Psoas muscle (tissue), 8 donors: Measurements from ENCODE around the gene BCS1L. TPM values are rescaled to one million over a fixed set of nuclear protein-coding genes. Genes with fewer than 3 reads are reported as not detected.

Source experiments
- ATAC-seq, 4 donors: fragments of 200-7000 bp; cut with Tn5 transposase; one replicate each; pipeline ENCODE4 v1.9.1; 2020; ENCODE audit warnings: moderate library complexity in 3 of 4, mild to moderate bottlenecking in 2 of 4
- DNase-seq, 2 donors: peaks; one replicate each; pipeline ENCODE4 v3.0.0-alpha.2; 2020
- H3K27ac ChIP-seq: fragments of 200-600 bp; one replicate; pipeline ENCODE4 v1.8.0; 2022
- H3K27me3 ChIP-seq, 3 donors: fragments of 200-600 bp in 1 of 3; one replicate each; pipeline versions ENCODE4 v1.6.1 to v1.8.0; 2013 to 2022; ENCODE audit warnings: low read length in 2 of 3, mild to moderate bottlenecking in 2 of 3, moderate library complexity in 1 of 3; ENCODE audit not compliant: insufficient read depth in 3 of 3
- H3K36me3 ChIP-seq, 2 donors: fragments of 200-600 bp in 1 of 2; one replicate each; pipeline versions ENCODE4 v1.6.1 to v1.8.0; 2013 to 2022; ENCODE audit warnings: low read depth in 1 of 2, mild to moderate bottlenecking in 1 of 2, moderate library complexity in 1 of 2; ENCODE audit not compliant: insufficient read depth in 1 of 2
- H3K4me1 ChIP-seq: fragments of 200-600 bp; one replicate; pipeline ENCODE4 v1.8.0; 2022
- H3K4me3 ChIP-seq: fragments of 200-600 bp; one replicate; pipeline ENCODE4 v1.8.0; 2022; ENCODE audit warnings: mild to moderate bottlenecking
- H3K9me3 ChIP-seq: fragments of 200-600 bp; one replicate; pipeline ENCODE4 v1.8.0; 2022
- CTCF ChIP-seq: fragments of 200-600 bp; IDR thresholded peaks from one replicate; pipeline ENCODE4 v1.8.0; 2022; ENCODE audit warnings: antibody characterized with exemption
- WGBS, 3 donors: extraction: QIAGEN DNeasy Blood & Tissue Kit; methylation state at CpG; one replicate each; pipeline versions ENCODE4 v1.1.6 to v1.1.7; 2013; 5-methylcytosine and 5-hydroxymethylcytosine counted together
- intact Hi-C, 2 donors: fragments of 100-400 bp; cut with DNase I; formaldehyde crosslinking; loops; one replicate each; pipeline versions ENCODE4 v1.11.0 to v1.14.2; 2022
- polyA plus RNA-seq, 3 donors: library from polyadenylated mRNA; stranded (reverse); fragments of 200-250 nt; gene quantifications; one replicate each; pipeline ENCODE4 v1.2.3, GENCODE V29; 2013
- total RNA-seq, 4 donors: library from RNA; stranded (reverse); fragmentation: NEBNext Ultra II Directional in 2 of 4; extraction: Animal tissue kit (Norgen Biotek cat#: 25700) in 2 of 4; gene quantifications; one replicate each; pipeline versions ENCODE4 v1.2.1 to v1.2.4, GENCODE V29; 2021 to 2023
- donor health status: healthy with polysubstance abuse.
- donor health status: DM: no; HTN: no; CAD: no; lungs with moderate emphysema.
- donor health status: Bipolar disorder and iron deficiency.
- donor health status: healthy.
- donor health status: DM: yes; HTN: yes; CAD: no.
- donor health status: DM: no; HTN: no; CAD: no.
- donor health status: DM: no; HTN: no; CAD: no.
- donor health status: DM: yes; HTN: yes; CAD: no.

The BCS1L gene
- total and polyA plus RNA-seq, 7 donors: 13.1 to 50.1 (median 27.1) TPM

GRCh38 chr2:218710687-218711549, 51.4 kb downstream of the BCS1L start, which contains the start of gene TTLL4:
TTLL4 (plus strand) TSS chr2:218710835; CDS start chr2:218737677, 26,842 bp downstream.
- TF ChIP-seq CTCF: peak; percentile 86
- ATAC-seq: peak; percentile 99 to 100 (median 99)
- Histone ChIP-seq H3K4me1 (peaks cover 9% of the 10 kb centered on the region), H3K4me3 (peak within 1 kb of the TSS; percentile 91), H3K27ac (peak within 1 kb of the TSS; percentile 92), H3K27me3 (no peaks in the 10 kb centered on the region), H3K36me3 (peaks cover 0 to 3% of the 10 kb centered on the region in 2 donors), H3K9me3 (no peaks in the 10 kb centered on the region)
- WGBS, 3 donors: 0 to 1% (median 0%) methylated on average over 53 to 74 of the region's 74 CpGs
- intact Hi-C loops: loop anchor here in 1 of 2 donors (1.0 to 5.0 kb wide), 2 partner anchors 71 to 136 kb away; partner anchors contain the start of gene CYP27A1
- peak; percentile 99 for DNase-seq

GRCh38 chr2:218711550-218711929, 52.1 kb downstream of the BCS1L start:
- no peaks in the 10 kb centered on the region for H3K9me3 ChIP-seq
- H3K4me1 ChIP-seq: peaks cover 9% of the 10 kb centered on the region
- intact Hi-C loops: loop anchor here in 1 of 2 donors (1.0 to 5.0 kb wide), 2 partner anchors 71 to 136 kb away; partner anchors contain the start of gene CYP27A1
- DNase-seq (no peak), ATAC-seq (no peak)
- peak overlapping the region; percentile 92 for H3K27ac ChIP-seq
- H3K4me3 ChIP-seq: peak overlapping the region; percentile 91
- 13 to 26% (median 17%) methylated on average over 5 of the region's 5 CpGs for WGBS, 3 donors
- no peaks in the 10 kb centered on the region for H3K27me3 ChIP-seq
- TF ChIP-seq CTCF: no peak
- H3K36me3 ChIP-seq: peaks cover 0 to 9% of the 10 kb centered on the region in 2 donors

Other genes with a start within 250 kb of the BCS1L start
- gene VIL1, start 240.6 kb upstream of the BCS1L start, total RNA-seq: not detected
- gene VIL1, start 240.6 kb upstream of the BCS1L start, polyA plus RNA-seq: under 1 TPM; 0.08 to 0.10 (median 0.10) TPM
- gene USP37, start 91.3 kb upstream of the BCS1L start, total RNA-seq: 10 to 100 TPM in 1 of 4 donors, 1 to 10 TPM in 3; 5.9 to 10.0 (median 7.2) TPM
- gene USP37, start 91.3 kb upstream of the BCS1L start, polyA plus RNA-seq: 1 to 10 TPM; 2.1 to 6.3 (median 3.4) TPM
- 10 to 100 TPM; 15.9 to 22.9 (median 17.2) TPM for gene CNOT9, start 90.8 kb upstream of the BCS1L start, total RNA-seq
- 10 to 100 TPM; 12.3 to 20.6 (median 20.1) TPM for gene CNOT9, start 90.8 kb upstream of the BCS1L start, polyA plus RNA-seq
- 10 to 100 TPM; 20.3 to 85.2 (median 43.0) TPM for gene PLCD4, start 51.8 kb upstream of the BCS1L start, total RNA-seq
- gene PLCD4, start 51.8 kb upstream of the BCS1L start, polyA plus RNA-seq: 10 to 100 TPM in 2 of 3 donors, 1 to 10 TPM in 1; 1.4 to 39.7 (median 15.9) TPM
- 10 to 100 TPM; 12.0 to 33.5 (median 30.1) TPM for gene ZNF142, start 60 bp upstream of the BCS1L start, total RNA-seq
- gene ZNF142, start 60 bp upstream of the BCS1L start, polyA plus RNA-seq: 10 to 100 TPM in 1 of 3 donors, 1 to 10 TPM in 2; 1.8 to 21.9 (median 6.9) TPM
- 10 to 100 TPM; 14.5 to 30.3 (median 20.6) TPM for gene RNF25, start 12.3 kb downstream of the BCS1L start, total RNA-seq
- gene RNF25, start 12.3 kb downstream of the BCS1L start, polyA plus RNA-seq: 10 to 100 TPM; 22.6 to 32.0 (median 26.3) TPM
- gene STK36, start 12.4 kb downstream of the BCS1L start, total RNA-seq: 10 to 100 TPM in 1 of 4 donors, 1 to 10 TPM in 3; 3.7 to 11.3 (median 7.4) TPM
- gene STK36, start 12.4 kb downstream of the BCS1L start, polyA plus RNA-seq: 1 to 10 TPM; 4.6 to 8.7 (median 6.1) TPM
- 10 to 100 TPM; 10.9 to 14.5 (median 13.8) TPM for gene TTLL4, start 51.2 kb downstream of the BCS1L start, total RNA-seq
- 10 to 100 TPM in 2 of 3 donors, 1 to 10 TPM in 1; 9.2 to 15.7 (median 14.0) TPM for gene TTLL4, start 51.2 kb downstream of the BCS1L start, polyA plus RNA-seq
- 10 to 100 TPM; 23.4 to 48.4 (median 45.9) TPM for gene CYP27A1, start 122.5 kb downstream of the BCS1L start, total RNA-seq
- 10 to 100 TPM in 2 of 3 donors, 1 to 10 TPM in 1; 9.3 to 32.0 (median 18.4) TPM for gene CYP27A1, start 122.5 kb downstream of the BCS1L start, polyA plus RNA-seq
- gene PRKAG3, start 172.1 kb downstream of the BCS1L start, total RNA-seq: 100 to 1,000 TPM in 1 of 4 donors, 10 to 100 TPM in 3; 22.0 to 187 (median 59.9) TPM
- 10 to 100 TPM in 2 of 3 donors, 1 to 10 TPM in 1; 9.2 to 60.2 (median 58.5) TPM for gene PRKAG3, start 172.1 kb downstream of the BCS1L start, polyA plus RNA-seq
- 1 to 10 TPM in 1 of 4 donors, under 1 TPM in 3; 0.12 to 1.0 (median 0.48) TPM for gene WNT6, start 200.1 kb downstream of the BCS1L start, total RNA-seq
- under 1 TPM; 0.05 to 0.20 (median 0.20) TPM for gene WNT6, start 200.1 kb downstream of the BCS1L start, polyA plus RNA-seq
- not detected for gene WNT10A, start 221.2 kb downstream of the BCS1L start, total RNA-seq
- under 1 TPM in 2 of 3 donors, not detected in 1; 0.01 to 0.03 TPM for gene WNT10A, start 221.2 kb downstream of the BCS1L start, polyA plus RNA-seq